Measurements from ENCODE around the gene PAX8.

Gene PAX8

DNA sequence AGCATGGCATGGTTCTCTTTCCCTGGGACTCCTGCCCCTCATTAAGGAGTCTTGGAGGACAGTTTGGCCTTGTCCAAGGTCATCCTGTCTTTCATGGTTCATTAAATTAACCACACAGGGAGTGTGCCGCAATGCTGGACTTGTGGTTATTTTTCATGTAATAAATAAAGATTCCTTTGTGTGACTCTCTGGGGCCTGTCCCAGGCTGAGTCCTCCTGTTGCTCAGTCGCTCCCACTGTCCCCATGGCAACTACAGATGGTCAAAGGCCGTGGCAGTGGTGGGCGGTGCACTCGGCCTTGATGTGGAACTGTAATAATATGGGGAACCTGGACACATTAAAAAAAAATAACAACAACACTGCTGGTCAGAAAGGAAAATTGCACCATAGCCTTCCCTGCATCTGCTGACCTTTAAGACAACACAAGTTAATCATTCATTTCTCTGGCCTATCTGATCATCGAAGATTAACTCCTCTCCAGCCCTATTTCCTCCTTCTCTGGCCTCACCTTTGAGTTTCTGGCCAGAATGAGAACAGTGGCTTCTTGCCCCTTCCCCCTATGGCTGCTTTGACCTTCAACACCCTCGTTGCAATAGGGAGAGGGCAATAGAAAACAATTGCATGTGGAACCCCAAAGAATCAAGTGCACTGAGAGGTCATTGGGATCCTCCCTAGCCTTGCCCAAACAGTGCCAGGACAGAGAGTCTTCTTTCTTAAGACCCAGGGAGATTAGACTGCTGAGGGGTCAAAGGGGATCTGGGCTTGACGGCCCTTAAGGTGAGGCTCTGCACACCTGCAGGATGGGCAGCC is 60.2 kb downstream of the PAX8 start:
- no peak for TF ChIP-seq ZFX (IDR thresholded peaks at IDR 0.05; ENCODE audit: borderline replicate concordance)
- TF ChIP-seq, protein P1, sequence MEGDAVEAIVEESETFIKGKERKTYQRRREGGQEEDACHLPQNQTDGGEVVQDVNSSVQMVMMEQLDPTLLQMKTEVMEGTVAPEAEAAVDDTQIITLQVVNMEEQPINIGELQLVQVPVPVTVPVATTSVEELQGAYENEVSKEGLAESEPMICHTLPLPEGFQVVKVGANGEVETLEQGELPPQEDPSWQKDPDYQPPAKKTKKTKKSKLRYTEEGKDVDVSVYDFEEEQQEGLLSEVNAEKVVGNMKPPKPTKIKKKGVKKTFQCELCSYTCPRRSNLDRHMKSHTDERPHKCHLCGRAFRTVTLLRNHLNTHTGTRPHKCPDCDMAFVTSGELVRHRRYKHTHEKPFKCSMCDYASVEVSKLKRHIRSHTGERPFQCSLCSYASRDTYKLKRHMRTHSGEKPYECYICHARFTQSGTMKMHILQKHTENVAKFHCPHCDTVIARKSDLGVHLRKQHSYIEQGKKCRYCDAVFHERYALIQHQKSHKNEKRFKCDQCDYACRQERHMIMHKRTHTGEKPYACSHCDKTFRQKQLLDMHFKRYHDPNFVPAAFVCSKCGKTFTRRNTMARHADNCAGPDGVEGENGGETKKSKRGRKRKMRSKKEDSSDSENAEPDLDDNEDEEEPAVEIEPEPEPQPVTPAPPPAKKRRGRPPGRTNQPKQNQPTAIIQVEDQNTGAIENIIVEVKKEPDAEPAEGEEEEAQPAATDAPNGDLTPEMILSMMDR (IDR thresholded peaks at IDR 0.05) = peak; percentile 9; the same call in 1 of the 2 replicates
- peak overlapping the region; percentile 89 for H3K27ac ChIP-seq

DNA sequence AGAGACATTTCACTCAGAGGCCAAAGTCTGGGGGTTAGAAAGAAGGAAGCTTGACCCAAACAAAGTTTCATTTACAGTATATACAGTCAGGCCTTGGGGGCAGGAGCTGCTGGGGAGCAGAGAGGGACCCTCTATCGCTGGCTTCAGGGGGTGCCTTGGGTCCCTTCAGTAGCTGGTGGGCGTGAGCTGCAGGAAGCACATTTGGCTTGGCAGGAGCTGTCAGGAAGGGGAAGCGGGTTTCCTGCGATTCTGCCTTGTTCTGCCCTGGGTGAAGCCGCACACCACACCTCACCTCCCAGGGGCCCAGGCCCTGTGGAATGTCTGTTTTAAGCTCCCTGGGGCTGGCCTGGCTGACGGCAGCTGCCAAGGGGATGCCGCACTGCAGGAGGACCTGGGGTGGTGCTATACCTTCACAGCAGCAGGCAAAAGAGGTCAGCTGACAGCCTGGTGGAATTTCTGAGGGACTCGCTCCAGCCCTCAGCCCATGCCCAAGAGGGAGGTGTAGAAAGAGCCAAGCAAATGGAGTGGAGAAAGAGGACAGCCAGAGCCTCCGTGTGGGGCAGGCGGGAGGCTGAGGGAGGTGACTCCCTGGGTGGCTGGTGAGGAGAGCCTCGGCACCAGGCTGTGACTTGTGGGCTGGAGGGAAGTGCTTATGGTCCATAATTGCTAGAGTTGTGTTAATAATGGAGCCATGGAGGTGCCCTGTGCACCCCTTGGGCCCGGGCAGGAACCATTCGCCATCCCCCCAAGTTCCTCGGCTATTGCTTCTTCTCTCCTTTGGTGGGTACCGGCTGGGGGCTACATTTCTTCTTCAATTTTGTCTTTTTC is 61.1 kb downstream of the PAX8 start:
- peak overlapping the region; percentile 89 for H3K27ac ChIP-seq
- TF ChIP-seq, protein P1 (IDR thresholded peaks at IDR 0.05) = no peak
- TF ChIP-seq ZFX (IDR thresholded peaks at IDR 0.05; ENCODE audit: borderline replicate concordance) = no peak

DNA sequence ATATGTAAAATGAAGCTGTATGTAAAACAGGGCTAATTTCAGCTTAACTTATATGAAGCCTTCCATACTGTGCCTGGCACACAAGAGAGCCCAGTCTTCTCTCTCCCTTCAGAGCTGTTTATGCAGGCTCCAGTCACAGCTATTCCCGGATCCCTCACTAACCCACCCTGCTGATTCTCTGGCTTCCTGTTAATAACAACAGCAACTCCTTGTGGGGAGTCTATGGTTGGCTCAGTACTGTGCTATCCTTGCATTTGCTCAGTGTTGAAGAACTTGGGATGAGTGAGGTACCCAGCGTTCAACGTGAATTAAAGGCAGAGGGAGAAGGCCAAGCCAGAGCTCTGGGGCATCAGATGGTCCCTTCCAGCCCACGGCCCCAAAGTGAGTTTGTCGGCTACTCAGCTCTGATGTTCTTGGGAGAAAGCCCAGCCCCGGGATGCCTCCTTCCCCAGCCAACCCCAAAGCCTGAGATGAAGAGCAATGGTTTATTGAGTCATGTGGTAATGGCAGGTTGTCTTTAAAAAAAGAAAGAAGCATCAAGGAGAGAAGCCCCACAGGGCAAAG is 61.7 kb downstream of the PAX8 start:
- TF ChIP-seq, protein P1 (IDR thresholded peaks at IDR 0.05) = no peak
- no peak for TF ChIP-seq ZFX (IDR thresholded peaks at IDR 0.05; ENCODE audit: borderline replicate concordance)
- H3K27ac ChIP-seq = peak overlapping the region; percentile 89

DNA sequence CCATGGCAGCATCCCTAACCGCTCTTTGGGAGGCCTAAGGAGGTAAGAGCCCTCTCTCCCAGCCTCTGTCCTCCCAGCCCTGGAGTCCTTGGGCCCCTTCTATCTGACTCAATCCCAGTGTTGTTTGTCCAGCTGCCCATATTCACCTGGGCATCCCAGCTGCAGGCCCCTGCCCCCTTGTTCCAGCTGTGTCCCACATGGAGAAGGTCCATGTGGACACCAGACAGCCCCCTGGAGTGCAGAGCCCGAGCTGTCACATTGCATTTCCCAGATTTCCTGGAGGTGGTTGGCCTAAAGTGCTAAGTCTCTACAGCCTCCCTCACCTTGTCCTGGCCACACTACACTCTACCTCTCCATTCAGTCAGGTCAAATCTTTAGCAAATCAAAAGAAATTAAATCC is 62.4 kb downstream of the PAX8 start:
- H3K27ac ChIP-seq = peak overlapping the region; percentile 89; the same call in 1 of the 2 replicates

DNA sequence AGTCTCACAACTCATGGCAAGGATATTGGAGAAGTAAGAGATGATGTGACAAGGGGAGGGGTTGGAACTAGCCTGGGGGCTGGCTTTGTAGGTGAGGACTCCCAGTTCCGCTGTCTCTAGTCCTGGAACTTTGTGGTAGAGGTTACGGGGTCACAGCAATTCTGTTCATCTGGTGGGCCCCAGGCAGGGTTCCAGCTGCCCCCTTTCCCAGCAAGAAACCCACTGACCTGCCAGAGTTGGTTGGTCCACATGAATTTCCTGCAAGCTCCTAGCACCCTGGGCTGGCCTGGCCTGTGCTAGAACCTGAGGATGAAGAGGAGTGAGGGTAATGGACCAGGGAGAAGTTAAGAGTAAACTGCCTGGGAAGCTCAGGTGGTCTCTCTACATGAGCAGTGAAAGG is 63.7 kb downstream of the PAX8 start:
- TF ChIP-seq, protein P1 (IDR thresholded peaks at IDR 0.05) = no peak
- no peak for TF ChIP-seq ZFX (IDR thresholded peaks at IDR 0.05; ENCODE audit: borderline replicate concordance)
- H3K27ac ChIP-seq = no peak overlapping the region

More for the DNA sequence above, 62.4 kb downstream of the PAX8 start:
- TF ChIP-seq, protein P1 (IDR thresholded peaks at IDR 0.05) = no peak
- TF ChIP-seq ZFX (IDR thresholded peaks at IDR 0.05; ENCODE audit: borderline replicate concordance) = no peak

DNA sequence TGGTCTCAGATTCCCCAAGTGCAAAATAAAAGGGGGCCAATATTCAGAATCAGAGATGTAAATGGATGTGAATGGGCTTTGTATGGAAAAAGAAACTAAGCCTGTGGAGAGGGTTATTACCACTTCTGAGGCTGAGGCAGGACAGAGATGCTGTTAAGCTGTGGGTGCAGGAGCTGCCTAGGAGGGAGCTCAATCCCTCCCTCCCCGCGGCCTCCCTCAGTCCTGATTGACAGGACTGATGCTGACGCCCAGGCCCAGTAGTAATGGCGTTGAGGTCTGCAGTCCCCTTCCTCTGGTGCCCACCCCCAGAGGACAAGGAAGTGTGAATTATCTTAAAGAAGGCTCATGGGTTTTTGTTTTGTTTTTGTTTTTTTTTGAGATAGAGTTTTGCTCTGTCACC is 64.6 kb downstream of the PAX8 start:
- TF ChIP-seq, protein P1 (IDR thresholded peaks at IDR 0.05) = no peak
- no peak for TF ChIP-seq ZFX (IDR thresholded peaks at IDR 0.05; ENCODE audit: borderline replicate concordance)
- no peak overlapping the region for H3K27ac ChIP-seq

Measured in 22Rv1 (cell line).